ENCODE results near the gene UNC119. TPM values are rescaled to one million over a fixed set of nuclear protein-coding genes. Genes with fewer than 3 reads are reported as not detected.

UNC119 gene
- total and polyA plus RNA-seq, 2 of the 13 experiments (the other 11 are each of a cell fraction or from before 2014, with no cell fraction given): 10.4 to 63.1 TPM

DNA sequence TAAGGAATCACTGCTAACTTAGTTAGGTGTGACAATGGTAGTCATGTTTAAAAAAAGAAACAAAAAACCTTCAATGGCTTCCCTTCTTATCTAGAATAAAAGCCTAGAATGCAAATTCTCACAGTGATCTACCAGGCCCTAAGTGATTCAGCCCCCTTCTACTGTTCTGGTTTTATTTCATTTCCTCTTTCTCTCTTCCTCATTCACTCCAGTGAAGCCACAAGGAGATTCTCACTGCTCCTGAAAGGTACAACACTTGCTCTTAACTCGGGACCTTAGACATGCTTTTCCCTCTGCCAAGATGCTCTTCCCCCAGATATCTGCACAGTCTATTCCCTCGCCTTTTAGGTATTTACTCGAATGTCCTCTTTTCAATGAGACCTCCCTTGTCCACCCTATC lies 15.2 kb upstream of the UNC119 start:
- no peaks in the 10 kb centered on the region for H3K9me3 ChIP-seq (ENCODE audit: low read length)
- WGBS (ENCODE audit: low lambda C conversion rate): 95% methylated on average over 3 of the region's 3 CpGs
- FAIRE-seq: no peak
- ATAC-seq: no peak
- in situ Hi-C loops (cut with HindIII; ENCODE audit: extremely low pct_ligation_motif_present, low pct_unique_long_range_greater_than_20kb): no loop called here
- no peak overlapping the region for H3K4me3 ChIP-seq (replicated peaks in 1 of 3; ENCODE audit: insufficient read depth in 1 of 3, low read depth in 2 of 3, low read length in 3 of 3)
- intact Hi-C loops (cut with micrococcal nuclease; ENCODE audit: unreplicated experiment): no loop called here
- H4K20me1 ChIP-seq (ENCODE audit: insufficient read depth, low read length): no peaks in the 10 kb centered on the region
- peaks cover 35% of the 10 kb centered on the region for H3K4me1 ChIP-seq (ENCODE audit: insufficient read depth, low read length)
- CTCF ChIA-PET (ENCODE audit: low intra/inter-chr PET ratio, low total read pairs): no interaction called here
- H3K4me2 ChIP-seq (ENCODE audit: low read depth, low read length): no peak overlapping the region
- no TSS peak for BruUV-seq (replicated peaks)
- peaks cover under 1 to 21% of the 10 kb centered on the region in 2 experiments; a peak in 3 of 5 replicates for H3K36me3 ChIP-seq (replicated peaks in 1 of 2; ENCODE audit: control insufficient read depth in 1 of 2, insufficient read depth in 2 of 2, low read length in 2 of 2)
- POLR2A ChIA-PET: no interaction called here
- H3K27ac ChIP-seq (ENCODE audit: extremely low read length, insufficient read depth, low read length): no peak overlapping the region
- no peak overlapping the region for H3K9ac ChIP-seq (ENCODE audit: insufficient read depth, low read depth, low read length)
- H2AFZ ChIP-seq (ENCODE audit: low read length): no peak overlapping the region
- TF ChIP-seq ZNF616 (CRISPR knock-in tag; IDR thresholded peaks at IDR 0.05; ENCODE audit: low read depth) (no peak), ZFP37 (CRISPR knock-in tag; IDR thresholded peaks at IDR 0.05; ENCODE audit: borderline replicate concordance) (no peak), RBFOX2 (IDR thresholded peaks at IDR 0.05; ENCODE audit: low read depth, low read length) (no peak)
- DNase-seq (ENCODE audit: low spot score): no peak
- H3K79me2 ChIP-seq (ENCODE audit: insufficient read depth, low read length): peaks cover 14% of the 10 kb centered on the region
- no peaks in the 10 kb centered on the region for H3K27me3 ChIP-seq (ENCODE audit: control insufficient read depth in 1 of 2, insufficient read depth in 2 of 2, low read length in 2 of 2)

DNA sequence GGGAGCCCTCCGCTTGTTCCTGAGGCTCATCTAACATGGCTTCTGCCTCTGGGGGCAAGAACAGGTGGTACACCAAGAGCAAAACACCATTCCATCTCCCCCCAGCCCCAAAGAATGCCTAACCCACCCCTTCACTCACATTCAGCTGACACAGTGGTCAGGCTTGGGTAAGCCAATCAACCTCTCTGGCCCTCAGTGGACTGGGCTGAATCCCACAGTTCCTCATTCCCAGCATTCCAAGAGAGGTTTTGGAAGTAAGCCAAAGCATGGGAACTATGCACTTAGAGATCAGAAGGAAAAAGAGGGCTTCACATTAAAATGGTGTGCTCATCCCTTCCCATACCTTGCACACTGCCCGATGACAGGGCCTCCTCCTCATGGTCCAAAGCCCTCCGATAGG lies 11.1 kb upstream of the UNC119 start:
- no peaks in the 10 kb centered on the region for H3K9me3 ChIP-seq (ENCODE audit: low read length)
- H3K4me1 ChIP-seq (ENCODE audit: insufficient read depth, low read length): peaks cover 12% of the 10 kb centered on the region
- no peaks in the 10 kb centered on the region for H3K27me3 ChIP-seq (ENCODE audit: control insufficient read depth in 1 of 2, insufficient read depth in 2 of 2, low read length in 2 of 2)
- ChIA-PET CTCF (ENCODE audit: low intra/inter-chr PET ratio, low total read pairs) (no interaction called here), POLR2A (no interaction called here)
- in situ Hi-C loops (cut with HindIII; ENCODE audit: extremely low pct_ligation_motif_present, low pct_unique_long_range_greater_than_20kb): no loop called here
- ATAC-seq (peak; percentile 76), FAIRE-seq (peak; percentile 39), DNase-seq (ENCODE audit: low spot score) (peak; percentile 73)
- H3K36me3 ChIP-seq (replicated peaks in 1 of 2; ENCODE audit: control insufficient read depth in 1 of 2, insufficient read depth in 2 of 2, low read length in 2 of 2): peaks cover 14 to 42% of the 10 kb centered on the region in 2 experiments; a peak in 4 of 5 replicates
- H3K79me2 ChIP-seq (ENCODE audit: insufficient read depth, low read length): peaks cover 2% of the 10 kb centered on the region
- H2AFZ ChIP-seq (ENCODE audit: low read length): no peak overlapping the region
- intact Hi-C loops (cut with micrococcal nuclease; ENCODE audit: unreplicated experiment): no loop called here
- H4K20me1 ChIP-seq (ENCODE audit: insufficient read depth, low read length): no peaks in the 10 kb centered on the region
- H3K4me3 ChIP-seq (replicated peaks in 1 of 3; ENCODE audit: insufficient read depth in 1 of 3, low read depth in 2 of 3, low read length in 3 of 3): no peak overlapping the region
- BruUV-seq (replicated peaks): no TSS peak
- WGBS (ENCODE audit: low lambda C conversion rate): 77% methylated on average over 3 of the region's 3 CpGs
- no peak overlapping the region for H3K4me2 ChIP-seq (ENCODE audit: low read depth, low read length)
- H3K9ac ChIP-seq (ENCODE audit: insufficient read depth, low read depth, low read length): no peak overlapping the region
- no peak overlapping the region for H3K27ac ChIP-seq (ENCODE audit: extremely low read length, insufficient read depth, low read length)
- TF ChIP-seq, protein P1, sequence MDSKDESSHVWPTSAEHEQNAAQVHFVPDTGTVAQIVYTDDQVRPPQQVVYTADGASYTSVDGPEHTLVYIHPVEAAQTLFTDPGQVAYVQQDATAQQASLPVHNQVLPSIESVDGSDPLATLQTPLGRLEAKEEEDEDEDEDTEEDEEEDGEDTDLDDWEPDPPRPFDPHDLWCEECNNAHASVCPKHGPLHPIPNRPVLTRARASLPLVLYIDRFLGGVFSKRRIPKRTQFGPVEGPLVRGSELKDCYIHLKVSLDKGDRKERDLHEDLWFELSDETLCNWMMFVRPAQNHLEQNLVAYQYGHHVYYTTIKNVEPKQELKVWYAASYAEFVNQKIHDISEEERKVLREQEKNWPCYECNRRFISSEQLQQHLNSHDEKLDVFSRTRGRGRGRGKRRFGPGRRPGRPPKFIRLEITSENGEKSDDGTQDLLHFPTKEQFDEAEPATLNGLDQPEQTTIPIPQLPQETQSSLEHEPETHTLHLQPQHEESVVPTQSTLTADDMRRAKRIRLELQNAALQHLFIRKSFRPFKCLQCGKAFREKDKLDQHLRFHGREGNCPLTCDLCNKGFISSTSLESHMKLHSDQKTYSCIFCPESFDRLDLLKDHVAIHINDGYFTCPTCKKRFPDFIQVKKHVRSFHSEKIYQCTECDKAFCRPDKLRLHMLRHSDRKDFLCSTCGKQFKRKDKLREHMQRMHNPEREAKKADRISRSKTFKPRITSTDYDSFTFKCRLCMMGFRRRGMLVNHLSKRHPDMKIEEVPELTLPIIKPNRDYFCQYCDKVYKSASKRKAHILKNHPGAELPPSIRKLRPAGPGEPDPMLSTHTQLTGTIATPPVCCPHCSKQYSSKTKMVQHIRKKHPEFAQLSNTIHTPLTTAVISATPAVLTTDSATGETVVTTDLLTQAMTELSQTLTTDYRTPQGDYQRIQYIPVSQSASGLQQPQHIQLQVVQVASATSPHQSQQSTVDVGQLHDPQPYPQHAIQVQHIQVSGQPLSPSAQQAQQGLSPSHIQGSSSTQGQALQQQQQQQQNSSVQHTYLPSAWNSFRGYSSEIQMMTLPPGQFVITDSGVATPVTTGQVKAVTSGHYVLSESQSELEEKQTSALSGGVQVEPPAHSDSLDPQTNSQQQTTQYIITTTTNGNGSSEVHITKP (CRISPR knock-in tag; IDR thresholded peaks at IDR 0.05; ENCODE audit: low read depth): no peak
- TF ChIP-seq SIX4 (CRISPR knock-in tag; IDR thresholded peaks at IDR 0.05) (no peak), ELF3 (CRISPR knock-in tag; IDR thresholded peaks at IDR 0.05) (peak; percentile 92), NFE2L2 (IDR thresholded peaks at IDR 0.05; ENCODE audit: low read length) (no peak), CREB1 (IDR thresholded peaks at IDR 0.05) (no peak), CREB1 (CRISPR knock-in tag; IDR thresholded peaks at IDR 0.05) (no peak), ZNF44 (CRISPR knock-in tag; IDR thresholded peaks at IDR 0.05) (no peak), TEAD3 (CRISPR knock-in tag; optimal IDR thresholded peaks at IDR 0.05; ENCODE audit: borderline replicate concordance) (peak; percentile 99), ATF7-NPFF (CRISPR knock-in tag; IDR thresholded peaks at IDR 0.05; ENCODE audit: low read depth) (no peak), ELF1 (CRISPR knock-in tag; IDR thresholded peaks at IDR 0.05) (peak; percentile 81), SAP130 (CRISPR knock-in tag; IDR thresholded peaks at IDR 0.05; ENCODE audit: low read depth) (0 out of 2 replicates have a peak, but pooled peaks have one; percentile 22), ZNF598 (CRISPR knock-in tag; IDR thresholded peaks at IDR 0.05; ENCODE audit: borderline replicate concordance) (no peak), SIX1 (CRISPR knock-in tag; IDR thresholded peaks at IDR 0.05; ENCODE audit: borderline replicate concordance) (no peak)
- TF ChIP-seq, protein P2, sequence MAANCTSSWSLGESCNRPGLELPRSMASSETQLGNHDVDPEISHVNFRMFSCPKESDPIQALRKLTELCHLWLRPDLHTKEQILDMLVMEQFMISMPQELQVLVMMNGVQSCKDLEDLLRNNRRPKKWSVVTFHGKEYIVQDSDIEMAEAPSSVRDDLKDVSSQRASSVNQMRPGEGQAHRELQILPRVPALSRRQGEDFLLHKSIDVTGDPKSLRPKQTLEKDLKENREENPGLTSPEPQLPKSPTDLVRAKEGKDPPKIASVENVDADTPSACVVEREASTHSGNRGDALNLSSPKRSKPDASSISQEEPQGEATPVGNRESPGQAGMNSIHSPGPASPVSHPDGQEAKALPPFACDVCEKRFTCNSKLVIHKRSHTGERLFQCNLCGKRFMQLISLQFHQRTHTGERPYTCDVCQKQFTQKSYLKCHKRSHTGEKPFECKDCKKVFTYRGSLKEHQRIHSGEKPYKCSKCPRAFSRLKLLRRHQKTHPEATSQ (CRISPR knock-in tag; IDR thresholded peaks at IDR 0.05; ENCODE audit: borderline replicate concordance): no peak
